ENCODE results near the gene GALNT13. TPM values are rescaled to one million over a fixed set of nuclear protein-coding genes. Genes with fewer than 3 reads are reported as not detected.

The GALNT13 gene
- total and polyA plus RNA-seq, 3 donors from 2014 or later = 0.55 to 2.2 (median 0.92) TPM

- Histone ChIP-seq H3K27ac (no peak overlapping the region), H3K4me3 (peak overlapping the region; percentile 36 to 61), H3K9me3 (no peaks in the 10 kb centered on the region), H3K4me1 (peaks cover 6% of the 10 kb centered on the region), H3K27me3 (no peaks in the 10 kb centered on the region), H3K36me3 (ENCODE audit: low read depth, missing control alignments) (no peaks in the 10 kb centered on the region)
- 3 to 4% methylated on average over 20 to 36 of the region's 36 CpGs for WGBS, 2 donors
- intact Hi-C loops (cut with DNase I; ENCODE audit: low total_unique reads) = no loop called here
- no peak for TF ChIP-seq POLR2A (IDR thresholded peaks at IDR 0.05)
- no peak for TF ChIP-seq CTCF (IDR thresholded peaks at IDR 0.05)
- no peak for DNase-seq
Measured at GRCh38 chr2:153873052-153874048, 1.6 kb downstream of the GALNT13 start.

- 78 to 82% methylated on average over 2 of the region's 2 CpGs for WGBS, 2 donors
- Histone ChIP-seq H3K27ac (no peak overlapping the region), H3K4me3 (no peak overlapping the region), H3K27me3 (no peaks in the 10 kb centered on the region), H3K36me3 (ENCODE audit: low read depth, missing control alignments) (no peaks in the 10 kb centered on the region), H3K4me1 (peaks cover 6% of the 10 kb centered on the region), H3K9me3 (no peaks in the 10 kb centered on the region)
- TF ChIP-seq CTCF (IDR thresholded peaks at IDR 0.05) (no peak), POLR2A (IDR thresholded peaks at IDR 0.05) (no peak)
- DNase-seq = no peak
- intact Hi-C loops (cut with DNase I; ENCODE audit: low total_unique reads) = no loop called here
Measured at GRCh38 chr2:153875801-153876466, 4.2 kb downstream of the GALNT13 start.

- intact Hi-C loops (cut with DNase I; ENCODE audit: low total_unique reads) = no loop called here
- Histone ChIP-seq H3K36me3 (ENCODE audit: low read depth, missing control alignments) (no peaks in the 10 kb centered on the region), H3K4me1 (no peaks in the 10 kb centered on the region), H3K4me3 (no peak overlapping the region), H3K9me3 (no peaks in the 10 kb centered on the region), H3K27ac (no peak overlapping the region), H3K27me3 (no peaks in the 10 kb centered on the region)
- no peak for DNase-seq
- WGBS, 2 donors = 91 to 92% methylated on average over 2 of the region's 2 CpGs
- no peak for TF ChIP-seq POLR2A (IDR thresholded peaks at IDR 0.05)
- no peak for TF ChIP-seq CTCF (IDR thresholded peaks at IDR 0.05)
Measured at GRCh38 chr2:153880926-153881325, 9.2 kb downstream of the GALNT13 start.

- no peaks in the 10 kb centered on the region for H3K36me3 ChIP-seq (ENCODE audit: low read depth, missing control alignments)
- DNase-seq = no peak
- intact Hi-C loops (cut with DNase I; ENCODE audit: low total_unique reads) = no loop called here
- no peaks in the 10 kb centered on the region for H3K4me1 ChIP-seq
- H3K27me3 ChIP-seq = no peaks in the 10 kb centered on the region
- H3K9me3 ChIP-seq = no peaks in the 10 kb centered on the region
- no peak overlapping the region for H3K4me3 ChIP-seq
- no peak overlapping the region for H3K27ac ChIP-seq
- TF ChIP-seq POLR2A (IDR thresholded peaks at IDR 0.05) = no peak
Measured at GRCh38 chr2:153886833-153887232, 15.1 kb downstream of the GALNT13 start.

GRCh38 chr2:153890576-153890975 lies 18.9 kb downstream of the GALNT13 start:
- Histone ChIP-seq H3K4me3 (no peak overlapping the region), H3K9me3 (no peaks in the 10 kb centered on the region), H3K27ac (no peak overlapping the region), H3K27me3 (no peaks in the 10 kb centered on the region), H3K36me3 (ENCODE audit: low read depth, missing control alignments) (no peaks in the 10 kb centered on the region), H3K4me1 (no peaks in the 10 kb centered on the region)
- no peak for DNase-seq
- intact Hi-C loops (cut with DNase I; ENCODE audit: low total_unique reads) = no loop called here
- no peak for TF ChIP-seq CTCF (IDR thresholded peaks at IDR 0.05)
- TF ChIP-seq POLR2A (IDR thresholded peaks at IDR 0.05) = no peak
- WGBS, 2 donors = 30 to 35% methylated on average over 1 of the region's 1 CpG

All from testis (tissue), 3 donors.